BE2C (cell line): Measurements from ENCODE around the gene MAP3K6.

Experiments
- DNase-seq: peaks from one replicate; pipeline ENCODE4 v3.0.0-alpha.2; 2020
- H3K27me3 ChIP-seq: fragments of 250-450 bp; sonication (Bioruptor Pico); 2 replicates; pipeline ENCODE4 v1.5.1; 2020; ENCODE audit warnings: mild to moderate bottlenecking
- H3K36me3 ChIP-seq: fragments of 250-450 bp; sonication (Bioruptor Pico); 2 replicates; pipeline ENCODE4 v1.5.1; 2020; ENCODE audit warnings: mild to moderate bottlenecking
- H3K4me1 ChIP-seq: fragments of 250-450 bp; sonication (Bioruptor Pico); 2 replicates; pipeline ENCODE4 v1.5.1; 2020
- H3K4me3 ChIP-seq: 2 replicates; pipeline ENCODE4 v1.5.1; 2011; ENCODE audit warnings: low read depth, low read length
- H3K9me3 ChIP-seq: fragments of 250-450 bp; sonication (Bioruptor Pico); 2 replicates; pipeline ENCODE4 v1.5.1; 2020
- CTCF ChIP-seq: IDR thresholded peaks from 2 replicates; pipeline ENCODE4 v1.5.1; 2012; ENCODE audit warnings: mild to moderate bottlenecking, low read depth, low read length

Gene MAP3K6

GRCh38 chr1:27398405-27399149, 31.8 kb upstream of the MAP3K6 start:
- Histone ChIP-seq H3K9me3 (no peaks in the 10 kb centered on the region), H3K4me3 (no peak overlapping the region), H3K27me3 (no peaks in the 10 kb centered on the region), H3K36me3 (no peaks in the 10 kb centered on the region), H3K4me1 (no peaks in the 10 kb centered on the region)
- no peak for TF ChIP-seq CTCF
- no peak for DNase-seq

GRCh38 chr1:27397749-27398148, 31.0 kb upstream of the MAP3K6 start:
- Histone ChIP-seq H3K4me3 (no peak overlapping the region), H3K27me3 (no peaks in the 10 kb centered on the region), H3K4me1 (no peaks in the 10 kb centered on the region), H3K9me3 (no peaks in the 10 kb centered on the region), H3K36me3 (no peaks in the 10 kb centered on the region)
- TF ChIP-seq CTCF: no peak
- DNase-seq: no peak

- no peak for DNase-seq
- H3K4me3 ChIP-seq: no peak overlapping the region
- TF ChIP-seq CTCF: no peak
These were observed 30.3 kb upstream of the MAP3K6 start for GRCh38 chr1:27397110-27397509.

GRCh38 chr1:27395441-27396195, 28.9 kb upstream of the MAP3K6 start:
- Histone ChIP-seq H3K36me3 (no peaks in the 10 kb centered on the region), H3K9me3 (no peaks in the 10 kb centered on the region), H3K27me3 (no peaks in the 10 kb centered on the region), H3K4me3 (no peak overlapping the region), H3K4me1 (peaks cover 4% of the 10 kb centered on the region; the same call in 1 of the 2 replicates)
- peak; percentile 51 for DNase-seq
- TF ChIP-seq CTCF: peak; percentile 79

More at GRCh38 chr1:27397110-27397509, 30.3 kb upstream of the MAP3K6 start:
- Histone ChIP-seq H3K4me1 (peaks cover under 1% of the 10 kb centered on the region; the same call in 1 of the 2 replicates), H3K27me3 (no peaks in the 10 kb centered on the region), H3K9me3 (no peaks in the 10 kb centered on the region), H3K36me3 (no peaks in the 10 kb centered on the region)

GRCh38 chr1:27394925-27395324, 28.2 kb upstream of the MAP3K6 start:
- H3K4me3 ChIP-seq: no peak overlapping the region
- H3K27me3 ChIP-seq: no peaks in the 10 kb centered on the region
- no peaks in the 10 kb centered on the region for H3K36me3 ChIP-seq
- H3K9me3 ChIP-seq: no peaks in the 10 kb centered on the region
- TF ChIP-seq CTCF: no peak
- no peak for DNase-seq
- H3K4me1 ChIP-seq: peaks cover 4% of the 10 kb centered on the region; the same call in 1 of the 2 replicates

- no peaks in the 10 kb centered on the region for H3K27me3 ChIP-seq
- H3K4me1 ChIP-seq: peaks cover 4% of the 10 kb centered on the region; the same call in 1 of the 2 replicates
- H3K4me3 ChIP-seq: no peak overlapping the region
- H3K9me3 ChIP-seq: no peaks in the 10 kb centered on the region
- H3K36me3 ChIP-seq: no peaks in the 10 kb centered on the region
- no peak for TF ChIP-seq CTCF
- DNase-seq: no peak
These were observed 27.5 kb upstream of the MAP3K6 start for GRCh38 chr1:27394282-27394658.
